Adrenal gland (tissue), 12 donors: ENCODE measurements around the gene TAOK2. TPM values are rescaled to one million over a fixed set of nuclear protein-coding genes. Genes with fewer than 3 reads are reported as not detected.

Experiments
- DNase-seq, 7 donors: peaks; one replicate each; pipeline ENCODE4 v3.0.0-alpha.2; 2019 to 2020
- H3K27ac ChIP-seq, 5 donors: fragments of 200-600 bp; sonication (generic) in 4 of 5; 1 replicate in 3 of 5; 2 replicates in 2 of 5; pipeline versions ENCODE4 v1.5.1 to v1.8.0; 2016 to 2020; ENCODE audit warnings: mild to moderate bottlenecking in 1 of 5
- H3K27me3 ChIP-seq: fragments of 200-600 bp; 2 replicates; pipeline ENCODE4 v1.8.0; 2021
- H3K36me3 ChIP-seq, 2 donors: fragments of 200-600 bp; replicated peaks in 1 of 2; 1 replicate in 1 of 2; 2 replicates in 1 of 2; pipeline versions ENCODE4 v1.5.1 to v1.8.0; 2018 to 2022
- H3K4me1 ChIP-seq, 2 donors: fragments of 200-600 bp; replicated peaks in 1 of 2; 1 replicate in 1 of 2; 2 replicates in 1 of 2; pipeline versions ENCODE4 v1.5.1 to v1.8.0; 2018 to 2021
- H3K4me3 ChIP-seq, 4 donors: fragments of 200-600 bp; sonication (generic) in 3 of 4; one replicate each; pipeline ENCODE4 v1.5.1; 2016 to 2018
- H3K9me3 ChIP-seq, 3 donors: fragments of 200-600 bp; sonication (generic) in 1 of 3; replicated peaks in 1 of 3; 1 replicate in 2 of 3; 2 replicates in 1 of 3; pipeline versions ENCODE4 v1.5.1 to v1.8.0; 2016 to 2021
- CTCF ChIP-seq, 6 experiments: fragments of 450-650 bp in 4 of 6; fragments of 200-600 bp in 2 of 6; sonication (generic) in 1 of 6; IDR thresholded peaks; 1 replicate in 5 of 6; 2 replicates in 1 of 6; pipeline versions ENCODE4 v1.5.1 to v1.8.0; 2016 to 2021; ENCODE audit warnings: antibody characterized with exemption in 6 of 6, mild to moderate bottlenecking in 2 of 6, moderate library complexity in 1 of 6
- POLR2A ChIP-seq, 2 donors: fragments of 450-650 bp; IDR thresholded peaks; one replicate each; pipeline ENCODE4 v1.6.1; 2017; ENCODE audit warnings: antibody characterized with exemption in 2 of 2, mild to moderate bottlenecking in 2 of 2, moderate library complexity in 1 of 2
- WGBS, 4 donors: extraction: QIAGEN DNeasy Blood & Tissue Kit in 2 of 4; methylation state at CpG; one replicate each; pipeline versions ENCODE4 v1.1.5 to v1.1.7; 2013 to 2017; 5-methylcytosine and 5-hydroxymethylcytosine counted together
- intact Hi-C, 2 donors: fragments of 100-400 bp; cut with DNase I; formaldehyde crosslinking; loops; one replicate each; pipeline versions ENCODE4 v1.14.1 to v1.15.0; 2022 to 2023
- polyA plus RNA-seq, 3 donors: library from polyadenylated mRNA; stranded (reverse); fragments of 200-250 nt in 2 of 3; fragments of 350-450 nt in 1 of 3; fragmentation: Illumina TruSeq in 1 of 3; extraction: RNeasy Lipid Tissue Mini Kit (QIAGEN cat#74804) in 1 of 3; gene quantifications; one replicate each; pipeline ENCODE4 v1.2.3, GENCODE V29; 2013 to 2014
- total RNA-seq, 9 donors: library from RNA; depleted of rRNA in 4 of 9; stranded (reverse); fragments of >200 nt in 4 of 9; fragments of 120-200 nt in 1 of 9; fragmentation: NEBNext Ultra II Directional in 1 of 9; extraction: Animal tissue kit (Norgen Biotek cat#: 25700) in 1 of 9; gene quantifications; one replicate each; pipeline versions ENCODE4 v1.1.0 to v1.2.4, GENCODE V29; 2013 to 2023
- donor health status: healthy with polysubstance abuse.
- donor health status: Bipolar disorder and iron deficiency.
- donor health status: DM: yes; HTN: yes; CAD: no.
- donor health status: DM: no; HTN: no; CAD: no.
- donor health status: DM: no; HTN: no; CAD: no.
- donor health status: DM: yes; HTN: yes; CAD: no.

TAOK2 gene
- total and polyA plus RNA-seq, 12 donors: 36.6 to 135 (median 72.3) TPM

GRCh38 chr16:29985271-29985811 lies 11.7 kb downstream of the TAOK2 start:
- DNase-seq: no peak
- intact Hi-C loops: no loop called here
- peaks cover 0 to 99% of the 10 kb centered on the region in 2 donors for H3K36me3 ChIP-seq
- H3K27me3 ChIP-seq: no peaks in the 10 kb centered on the region
- no peak overlapping the region for H3K4me3 ChIP-seq
- H3K4me1 ChIP-seq: peaks cover 0 to 2% of the 10 kb centered on the region in 2 donors
- H3K9me3 ChIP-seq: no peaks in the 10 kb centered on the region
- no peak overlapping the region for H3K27ac ChIP-seq
- WGBS, 4 donors: 91 to 95% (median 94%) methylated on average over 15 to 28 of the region's 28 CpGs
- TF ChIP-seq CTCF (IDR thresholded peaks at IDR 0.05) (no peak), POLR2A (IDR thresholded peaks at IDR 0.05) (no peak)

GRCh38 chr16:29986231-29986630 lies 12.6 kb downstream of the TAOK2 start:
- TF ChIP-seq CTCF (IDR thresholded peaks at IDR 0.05) (no peak), POLR2A (IDR thresholded peaks at IDR 0.05) (no peak)
- no peaks in the 10 kb centered on the region for H3K27me3 ChIP-seq

GRCh38 chr16:29986931-29987330 lies 13.3 kb downstream of the TAOK2 start:
- no peak for TF ChIP-seq CTCF (IDR thresholded peaks at IDR 0.05)
- TF ChIP-seq POLR2A (IDR thresholded peaks at IDR 0.05): no peak
- Histone ChIP-seq H3K36me3 (peaks cover 0 to 99% of the 10 kb centered on the region in 2 donors), H3K27me3 (no peaks in the 10 kb centered on the region), H3K4me1 (no peaks in the 10 kb centered on the region), H3K27ac (no peak overlapping the region), H3K4me3 (no peak overlapping the region), H3K9me3 (no peaks in the 10 kb centered on the region)
- no peak for DNase-seq
- intact Hi-C loops: no loop called here
- WGBS, 4 donors: 87 to 95% (median 93%) methylated on average over 3 to 5 of the region's 5 CpGs

More at GRCh38 chr16:29986231-29986630, 12.6 kb downstream of the TAOK2 start:
- H3K4me1 ChIP-seq: no peaks in the 10 kb centered on the region
- H3K36me3 ChIP-seq: peaks cover 0 to 99% of the 10 kb centered on the region in 2 donors
- no peak for DNase-seq
- H3K4me3 ChIP-seq: no peak overlapping the region
- 91 to 100% (median 94%) methylated on average over 2 to 20 of the region's 20 CpGs for WGBS, 4 donors
- intact Hi-C loops: no loop called here
- no peaks in the 10 kb centered on the region for H3K9me3 ChIP-seq
- no peak overlapping the region for H3K27ac ChIP-seq

GRCh38 chr16:29987371-29988085 lies 13.9 kb downstream of the TAOK2 start:
- WGBS, 4 donors: 89 to 95% (median 91%) methylated on average over 1 to 35 of the region's 35 CpGs
- peaks cover 0 to 99% of the 10 kb centered on the region in 2 donors for H3K36me3 ChIP-seq
- intact Hi-C loops: no loop called here
- no peaks in the 10 kb centered on the region for H3K9me3 ChIP-seq
- H3K27ac ChIP-seq: no peak overlapping the region
- H3K4me1 ChIP-seq: no peaks in the 10 kb centered on the region
- no peaks in the 10 kb centered on the region for H3K27me3 ChIP-seq
- no peak for DNase-seq
- H3K4me3 ChIP-seq: no peak overlapping the region
- TF ChIP-seq POLR2A (IDR thresholded peaks at IDR 0.05): no peak
- no peak for TF ChIP-seq CTCF (IDR thresholded peaks at IDR 0.05)
